GM19043 (cell line): ENCODE measurements around the gene RABL6.

ENCODE experiments used
- ATAC-seq: cut with Tn5 transposase; IDR thresholded peaks from one replicate; pipeline ENCODE4 v1.9.1; 2021; ENCODE audit warnings: low read depth; ENCODE audit not compliant: unreplicated experiment

RABL6 gene

DNA sequence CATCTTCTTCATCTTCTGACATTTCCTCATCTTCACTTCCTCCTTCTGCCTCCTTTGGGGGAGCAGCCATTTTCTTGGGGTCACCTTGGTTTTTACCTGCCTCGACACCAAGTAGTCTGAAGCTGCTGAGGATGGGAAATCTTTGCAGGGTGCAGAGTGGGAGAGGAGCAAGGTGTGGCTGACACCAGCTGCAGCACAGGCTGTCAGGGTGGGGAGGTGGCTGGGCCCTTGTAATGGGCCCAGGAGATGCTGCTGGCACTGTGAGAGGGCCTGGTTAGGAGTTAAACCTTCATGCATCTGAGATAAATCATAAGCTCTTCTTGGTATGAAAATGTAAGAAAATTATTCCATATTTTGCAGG lies 7.7 kb downstream of the RABL6 start:
- no peak for ATAC-seq

DNA sequence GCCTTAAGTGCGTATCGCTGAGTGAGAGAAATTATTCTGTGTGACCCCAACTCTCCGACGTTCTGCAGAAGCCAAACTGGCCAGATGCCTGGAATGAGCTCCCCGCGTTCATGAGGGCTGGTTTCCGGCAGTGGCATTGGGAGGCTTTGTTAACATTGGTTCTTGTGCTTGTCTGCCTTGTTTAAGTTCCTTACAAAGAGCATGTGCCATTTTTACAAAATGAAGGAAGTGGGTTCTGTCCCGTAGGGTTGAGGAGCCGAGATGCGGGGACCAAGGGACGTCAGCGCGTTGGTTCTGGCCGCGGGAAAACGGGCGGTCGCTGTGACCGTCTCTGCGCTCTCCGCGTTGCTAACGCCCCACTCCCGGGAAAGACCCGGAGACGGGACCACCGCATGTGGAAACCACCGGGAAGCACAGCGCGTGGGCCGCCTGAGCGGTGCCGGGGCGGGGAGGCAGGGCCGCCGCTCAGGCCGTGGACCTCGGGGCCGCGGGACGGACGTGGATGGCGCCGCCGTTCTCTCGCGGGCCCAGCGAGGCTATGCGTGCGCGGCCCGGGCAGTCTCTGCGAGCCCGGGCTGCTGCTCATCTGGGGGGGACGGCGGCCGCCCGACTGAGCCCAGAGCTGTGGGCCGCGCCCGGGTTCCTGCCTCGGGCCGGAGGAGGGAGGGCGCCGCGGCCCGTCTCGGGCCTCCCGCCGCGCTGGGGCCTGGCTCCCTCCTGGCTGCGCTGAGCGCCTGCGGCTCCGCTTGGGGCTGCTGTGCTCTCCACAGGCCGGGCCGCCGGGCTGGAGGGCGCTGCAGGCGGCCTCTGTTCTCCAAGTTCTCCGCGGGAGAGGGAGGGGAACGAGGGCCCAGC lies 13.4 kb downstream of the RABL6 start:
- ATAC-seq: no peak

DNA sequence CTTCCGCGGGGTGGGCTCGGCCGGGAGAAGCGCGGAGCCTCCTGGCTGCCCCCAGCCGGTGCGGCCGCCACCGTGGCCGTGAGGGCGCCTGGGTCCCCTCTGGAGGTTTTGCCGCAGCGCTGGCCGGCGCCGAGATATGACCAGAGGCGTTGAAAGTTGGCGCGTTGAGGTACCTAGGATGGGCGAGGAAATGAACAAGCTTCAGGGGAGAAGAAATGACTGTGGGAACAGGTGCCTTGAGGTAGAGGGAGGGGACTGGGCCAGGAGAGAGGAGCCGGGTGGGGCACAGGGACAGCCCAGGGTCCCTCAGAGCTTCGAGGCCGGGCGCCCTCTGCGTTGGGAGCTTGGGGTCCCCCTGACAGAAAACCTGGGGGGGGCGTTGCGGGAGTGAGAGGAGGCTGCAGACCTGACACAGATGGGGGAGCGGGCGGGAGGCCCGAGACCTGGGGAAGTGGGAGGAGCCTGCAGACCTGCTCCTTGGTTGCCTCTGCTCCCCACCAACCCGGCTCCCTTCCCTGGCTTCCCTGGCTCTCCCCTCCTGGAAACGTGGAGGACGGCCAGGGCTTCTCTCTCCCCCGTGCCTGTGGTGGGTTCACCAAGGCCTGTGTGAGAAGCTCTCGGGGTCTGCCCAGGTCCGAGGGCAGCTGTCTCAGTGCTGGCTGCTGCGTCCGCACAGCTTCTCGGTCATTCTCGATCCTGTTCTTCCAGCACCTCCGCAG lies 14.2 kb downstream of the RABL6 start:
- no peak for ATAC-seq

DNA sequence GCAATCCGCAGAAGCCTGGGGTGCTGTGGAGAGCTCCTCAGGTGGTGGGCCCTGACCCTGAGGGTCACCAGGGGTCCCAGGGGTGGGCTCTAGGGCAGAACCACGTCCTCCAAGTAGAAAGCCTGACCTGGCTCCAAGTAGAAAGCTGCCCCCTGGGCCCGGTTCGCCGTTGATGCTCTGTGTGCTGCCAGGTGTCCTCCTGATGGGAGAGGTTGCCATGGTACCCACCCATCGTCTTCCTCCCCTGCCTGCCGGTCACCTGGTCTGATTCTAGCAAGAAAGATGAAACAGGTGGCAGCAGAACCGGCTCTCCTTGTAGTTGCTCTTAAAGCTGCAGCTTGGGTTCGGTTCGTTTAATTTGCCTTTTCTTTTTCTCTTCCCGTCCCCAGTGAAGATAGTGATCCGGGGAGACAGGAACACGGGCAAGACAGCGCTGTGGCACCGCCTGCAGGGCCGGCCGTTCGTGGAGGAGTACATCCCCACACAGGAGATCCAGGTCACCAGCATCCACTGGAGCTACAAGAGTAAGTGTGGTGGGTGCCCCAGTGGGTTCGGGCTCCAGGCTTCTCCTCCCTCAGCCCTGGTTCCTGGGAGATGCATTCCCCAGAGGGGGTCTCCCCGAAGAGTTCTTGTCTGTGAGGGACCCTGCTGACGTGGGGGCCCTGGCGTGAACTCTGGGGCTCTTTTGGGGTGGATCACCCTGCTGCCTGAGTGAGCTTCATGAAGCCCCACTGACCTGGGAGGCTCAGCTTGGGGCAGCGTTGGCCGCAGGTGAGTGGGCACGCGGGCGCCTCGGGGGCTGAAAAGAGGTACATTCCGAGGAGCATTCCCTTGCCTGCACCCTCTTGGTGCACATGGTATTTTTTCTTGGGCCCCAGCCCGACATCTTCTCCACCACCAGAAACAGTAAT lies 15.6 kb downstream of the RABL6 start:
- ATAC-seq: no peak

DNA sequence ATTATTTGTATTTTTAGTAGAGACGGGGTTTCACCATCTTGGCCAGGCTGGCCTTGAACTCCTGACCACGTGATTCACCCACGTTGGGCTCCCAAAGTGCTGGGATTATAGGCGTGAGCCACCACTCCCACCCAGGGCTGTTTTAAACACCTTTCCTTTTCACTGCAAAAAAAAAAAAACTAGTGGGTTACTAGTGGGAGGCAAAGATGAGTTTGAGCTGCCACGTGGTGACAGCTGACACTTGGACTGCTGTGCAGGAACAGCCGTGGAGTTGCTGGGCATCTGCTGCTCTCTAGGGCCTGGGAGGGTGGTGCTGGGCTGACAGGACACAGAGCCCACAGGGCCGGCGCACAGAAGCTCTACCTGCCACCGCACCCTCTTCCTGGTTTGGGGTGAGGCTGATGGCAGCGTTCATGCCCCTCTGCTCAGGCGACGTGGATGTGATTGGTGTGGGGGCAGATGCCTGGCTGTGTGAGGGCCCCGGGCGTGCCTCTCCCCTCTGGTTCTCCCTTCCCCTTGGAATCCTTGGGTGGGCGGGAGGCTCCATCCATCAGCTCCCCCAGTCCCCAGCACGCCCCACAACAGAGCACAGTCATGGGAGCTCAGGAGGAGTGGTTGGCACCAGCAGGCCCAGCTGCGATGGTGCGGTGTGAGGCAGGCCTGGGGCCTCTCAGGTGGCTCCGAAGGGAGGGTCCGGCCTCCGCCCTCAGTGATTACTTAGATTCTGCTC lies 16.9 kb downstream of the RABL6 start:
- no peak for ATAC-seq

DNA sequence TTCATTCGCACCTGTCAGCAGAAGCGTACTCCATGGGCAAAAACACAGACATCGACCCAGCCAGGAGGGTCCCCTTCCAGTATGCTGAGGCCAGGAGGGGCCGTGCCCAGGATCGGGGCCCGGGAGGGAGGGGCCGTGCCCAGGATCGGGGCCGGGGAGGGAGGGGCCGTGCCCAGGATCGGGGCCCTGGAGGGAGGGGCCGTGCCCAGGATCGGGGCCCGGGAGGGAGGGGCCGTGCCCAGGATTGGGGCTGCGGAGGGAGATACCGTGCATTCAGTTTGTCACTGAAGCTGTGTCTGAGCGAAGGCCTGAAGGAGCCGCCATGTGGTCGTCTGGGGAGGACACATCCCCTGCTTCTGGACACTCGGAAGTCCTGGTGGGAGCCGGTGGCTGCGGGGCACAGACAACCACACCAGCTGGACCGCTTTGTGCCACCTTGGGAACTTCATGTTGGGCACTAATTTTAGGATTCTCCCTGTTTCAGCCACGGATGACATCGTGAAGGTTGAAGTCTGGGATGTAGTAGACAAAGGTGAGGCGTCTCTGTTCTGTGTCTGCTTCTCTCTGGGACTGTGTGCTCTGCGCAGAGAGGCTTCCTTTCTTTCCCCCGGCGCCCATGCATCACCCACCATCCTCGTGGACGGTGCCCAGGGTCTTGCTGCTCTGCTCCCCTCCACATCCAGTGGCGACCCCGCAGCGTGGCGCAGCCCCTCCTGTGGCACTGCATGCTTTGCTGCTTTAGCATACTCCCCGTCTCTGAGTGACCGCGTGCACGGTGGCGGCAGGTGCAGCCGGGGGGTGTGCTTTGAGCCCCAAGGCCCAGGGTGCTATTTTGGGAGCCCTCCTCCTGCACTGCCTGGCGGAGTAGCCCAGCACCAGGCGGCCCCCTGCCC lies 17.8 kb downstream of the RABL6 start:
- ATAC-seq: no peak

DNA sequence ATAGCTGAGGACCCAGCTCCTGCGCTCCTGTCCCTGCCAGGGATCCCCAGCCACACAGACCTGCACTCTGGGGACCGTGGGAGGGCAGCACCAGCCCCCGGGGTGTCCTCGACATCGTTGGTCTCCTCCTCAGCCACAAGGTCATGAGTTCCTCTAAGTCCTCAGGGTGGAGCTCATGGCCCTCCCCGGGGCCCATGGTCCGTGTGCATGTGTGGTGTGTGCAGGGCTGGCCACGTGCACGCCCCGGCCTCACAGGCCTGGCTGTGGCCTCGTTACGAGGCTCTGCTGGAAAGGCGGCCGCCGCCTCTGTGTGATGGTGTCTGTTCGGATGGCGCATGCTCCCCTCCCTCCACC lies 18.4 kb downstream of the RABL6 start:
- no peak for ATAC-seq

DNA sequence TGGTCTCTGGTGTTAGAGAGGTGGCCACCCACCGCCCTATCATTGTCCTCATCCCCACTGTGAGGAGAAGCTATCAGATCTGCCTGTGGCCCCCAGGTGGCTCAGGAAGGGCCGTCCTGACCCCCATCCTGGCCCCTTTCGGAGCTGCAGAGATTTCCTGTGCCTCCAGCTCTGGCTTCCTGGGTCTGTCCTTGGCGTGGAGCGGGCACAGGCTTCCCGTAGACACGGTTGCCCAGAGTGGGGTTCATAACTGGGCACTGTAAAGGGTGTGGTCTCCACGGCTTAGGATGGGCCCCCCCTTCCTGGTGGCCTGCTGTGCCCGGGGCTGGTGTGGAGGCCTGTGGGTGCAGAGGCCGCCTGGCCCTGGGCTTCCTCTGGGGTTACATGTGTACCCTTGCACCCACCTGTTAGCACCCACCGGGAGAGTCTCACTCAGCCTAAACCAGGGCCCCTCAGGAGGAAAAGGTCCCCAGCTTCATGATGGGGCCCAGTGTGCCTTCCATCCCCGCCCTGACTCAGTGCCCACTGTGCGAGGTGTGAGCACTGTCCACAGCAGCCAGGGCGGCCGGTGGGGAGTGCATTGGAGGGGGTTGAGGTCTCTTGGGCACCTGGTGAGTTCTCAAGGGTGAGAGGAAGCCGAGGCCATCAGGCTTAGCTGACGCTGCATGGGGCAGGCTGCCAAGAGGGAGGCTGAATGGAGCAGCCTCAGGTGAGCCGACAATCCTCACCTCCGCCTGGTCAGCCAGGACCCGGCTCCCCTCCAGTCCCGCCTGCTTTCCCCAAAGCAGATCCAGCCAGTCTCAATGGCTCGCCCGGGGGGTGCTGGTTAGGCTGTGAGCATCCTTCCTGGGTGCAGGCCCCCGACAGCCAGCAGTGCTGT lies 19.2 kb downstream of the RABL6 start:
- ATAC-seq: no peak

DNA sequence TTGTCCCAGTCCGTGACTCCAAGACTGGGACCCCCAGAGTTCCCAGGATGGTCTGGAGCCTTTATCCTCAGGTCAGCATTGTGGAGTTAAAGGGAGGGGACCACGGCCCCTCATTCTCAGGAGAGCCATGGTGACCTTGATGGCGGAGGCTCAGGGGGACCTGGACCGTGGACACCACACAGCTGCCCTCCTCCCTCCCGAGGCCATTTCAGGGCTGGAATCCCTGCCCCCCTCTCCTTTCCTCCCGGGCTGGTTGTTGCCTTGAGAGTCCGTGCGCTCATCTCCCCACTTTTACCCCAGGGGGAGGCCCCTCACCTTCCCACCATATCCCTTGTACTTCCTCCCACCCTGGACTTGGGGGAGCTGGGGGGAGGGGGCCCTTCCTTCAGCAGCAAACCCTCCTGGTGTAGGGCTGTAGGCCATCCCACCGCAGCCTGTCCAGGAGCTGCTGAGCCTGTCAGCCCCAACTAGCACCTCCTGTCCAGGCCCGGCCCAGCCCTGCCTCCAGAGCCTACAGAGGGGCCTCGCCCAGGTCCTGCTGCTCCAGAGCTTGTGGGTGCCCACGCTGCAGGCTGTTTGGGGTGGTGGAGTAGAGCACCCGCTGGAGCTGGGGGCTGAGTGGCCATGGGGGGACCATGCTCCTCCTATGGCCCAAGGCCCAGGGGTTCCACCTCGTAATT lies 20.2 kb downstream of the RABL6 start:
- ATAC-seq: no peak

DNA sequence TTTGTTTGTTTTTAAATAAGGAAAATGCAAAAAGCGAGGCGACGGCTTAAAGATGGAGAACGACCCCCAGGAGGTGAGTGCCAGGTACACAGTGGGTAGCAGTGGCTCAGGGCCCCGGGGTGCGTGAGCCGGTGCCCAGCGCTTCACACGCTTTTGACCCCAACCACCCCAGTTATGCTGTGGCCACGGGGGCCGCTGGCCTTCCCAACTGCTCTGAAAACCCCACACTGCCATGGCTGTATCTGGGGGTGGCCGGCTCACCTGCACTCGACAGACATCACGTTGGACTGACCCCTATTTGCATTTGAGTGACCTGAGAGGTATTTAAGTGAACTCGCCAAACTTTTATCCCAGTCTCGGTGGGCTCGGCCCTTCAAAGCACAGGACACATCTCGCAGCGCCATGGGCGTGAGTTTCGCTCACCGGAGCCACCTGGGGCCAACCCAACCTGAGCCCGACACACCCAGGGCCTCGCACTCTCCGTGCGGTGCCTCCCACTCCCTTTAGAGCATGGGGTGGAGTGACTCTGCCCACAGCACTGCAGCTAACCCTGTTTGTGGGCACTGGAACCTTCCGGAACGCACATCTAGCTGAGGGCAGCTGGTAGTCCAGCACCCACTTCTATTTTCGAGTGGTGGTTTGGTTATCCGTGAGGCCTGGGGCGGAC lies 20.9 kb downstream of the RABL6 start:
- ATAC-seq: no peak

DNA sequence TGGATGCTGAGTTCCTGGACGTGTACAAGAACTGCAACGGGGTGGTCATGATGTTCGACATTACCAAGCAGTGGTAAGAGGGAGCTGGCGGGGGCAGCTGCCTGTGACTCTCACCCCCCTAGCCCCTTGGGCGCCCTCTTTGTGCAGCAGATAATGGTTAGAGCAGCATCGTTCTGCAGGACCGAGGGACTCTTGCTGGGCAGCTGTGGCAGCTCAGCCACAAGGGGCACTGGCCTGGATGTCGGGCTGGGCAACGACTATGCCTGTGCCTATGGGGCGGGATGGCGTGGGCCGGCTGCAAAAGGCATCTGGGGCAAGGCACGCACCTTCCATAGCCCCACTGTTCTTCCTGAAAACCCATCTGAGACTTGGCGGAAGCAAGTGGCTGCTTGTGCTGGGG lies 21.7 kb downstream of the RABL6 start:
- no peak for ATAC-seq

DNA sequence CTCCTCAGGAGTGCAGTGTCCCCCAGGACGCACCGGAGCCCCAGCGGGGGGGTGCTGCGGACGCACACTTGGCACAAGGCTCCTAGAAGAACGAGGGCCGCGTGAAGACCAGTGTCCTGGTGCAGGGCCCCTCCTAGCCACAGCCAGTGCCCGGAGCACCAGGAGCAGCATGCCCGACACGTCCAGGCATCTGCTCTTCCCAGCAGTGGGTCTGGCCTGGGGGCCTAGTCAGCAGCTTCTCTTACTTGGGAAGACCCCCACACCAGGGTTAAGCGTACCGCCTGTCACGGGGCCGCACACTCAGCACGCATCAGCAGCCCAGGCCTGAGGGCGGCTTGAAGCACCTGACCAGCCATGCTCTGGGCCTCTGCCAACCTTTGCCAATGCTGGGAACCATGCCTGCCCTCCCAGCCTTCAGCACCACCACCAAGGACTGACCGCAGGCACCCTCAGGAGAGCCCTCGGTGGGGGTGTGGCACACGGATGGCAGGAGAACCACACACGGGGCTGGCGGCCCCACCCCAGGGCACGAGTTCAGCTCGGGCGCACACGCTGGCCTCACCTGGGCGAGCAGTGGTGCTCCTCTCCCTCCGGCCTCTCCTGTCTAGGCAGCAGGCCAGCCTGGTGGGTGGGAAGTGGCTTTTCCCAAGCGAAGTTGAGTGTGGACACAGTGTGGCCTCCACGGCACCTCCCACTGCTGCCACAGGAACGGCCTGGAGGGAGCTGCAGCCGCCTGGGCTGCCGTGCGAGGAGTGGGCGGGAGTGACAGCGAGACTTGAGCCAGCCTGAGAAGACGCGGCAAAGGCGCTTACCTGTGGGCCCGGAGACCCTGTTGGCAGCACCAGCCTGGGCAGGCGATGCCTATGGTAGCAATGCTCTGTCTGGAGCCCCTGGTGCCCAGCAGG lies 22.5 kb downstream of the RABL6 start:
- no peak for ATAC-seq

DNA sequence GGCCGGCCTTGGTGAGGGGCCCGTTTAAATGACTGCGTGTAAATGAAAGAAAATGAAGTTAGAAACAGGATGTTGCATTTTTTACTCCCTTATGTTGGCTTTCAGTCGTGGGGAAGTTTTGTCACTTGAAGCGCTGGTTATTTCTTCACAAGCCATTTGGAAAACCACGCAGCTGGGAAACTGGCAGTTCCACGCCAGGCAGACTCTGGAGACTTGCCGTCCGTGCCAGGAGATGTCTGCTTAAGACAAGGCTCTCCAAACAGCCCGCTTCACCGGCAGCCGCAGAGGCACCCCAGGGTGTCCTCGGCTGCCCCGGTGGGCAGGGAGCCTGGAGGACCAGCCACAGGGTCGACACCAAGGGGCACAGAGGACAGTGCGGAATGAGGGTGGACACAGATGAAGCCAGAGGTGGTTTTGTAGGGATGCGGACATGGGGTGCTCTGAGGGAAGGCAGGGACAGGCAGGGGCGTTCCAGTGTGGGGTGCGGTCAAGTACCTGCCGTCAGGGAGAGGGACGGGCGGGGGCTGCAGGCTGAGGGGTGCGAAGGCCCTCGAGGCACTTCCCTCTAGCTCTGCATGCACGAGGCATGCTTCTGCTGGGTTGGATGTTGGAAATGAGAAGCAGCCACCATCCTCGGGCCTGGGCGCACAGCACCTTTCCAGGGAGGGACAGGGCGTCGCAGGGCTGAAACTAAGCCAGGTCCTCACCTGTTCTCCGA lies 23.4 kb downstream of the RABL6 start:
- ATAC-seq: no peak

DNA sequence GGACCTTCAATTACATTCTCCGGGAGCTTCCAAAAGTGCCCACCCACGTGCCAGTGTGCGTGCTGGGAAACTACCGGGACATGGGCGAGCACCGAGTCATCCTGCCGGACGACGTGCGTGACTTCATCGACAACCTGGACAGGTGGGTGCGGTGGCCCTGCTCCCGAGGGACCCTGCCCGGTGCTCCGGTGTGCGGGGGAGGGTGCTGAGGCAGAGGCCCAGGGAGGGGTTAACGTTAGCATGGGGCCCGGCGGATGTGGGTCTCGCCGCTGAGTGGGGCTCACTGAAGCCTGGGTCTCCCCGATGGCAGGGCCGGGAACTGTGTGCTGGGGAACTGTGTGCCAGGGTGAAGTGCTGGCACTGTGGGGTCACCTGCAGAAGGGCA lies 24.0 kb downstream of the RABL6 start:
- no peak for ATAC-seq

DNA sequence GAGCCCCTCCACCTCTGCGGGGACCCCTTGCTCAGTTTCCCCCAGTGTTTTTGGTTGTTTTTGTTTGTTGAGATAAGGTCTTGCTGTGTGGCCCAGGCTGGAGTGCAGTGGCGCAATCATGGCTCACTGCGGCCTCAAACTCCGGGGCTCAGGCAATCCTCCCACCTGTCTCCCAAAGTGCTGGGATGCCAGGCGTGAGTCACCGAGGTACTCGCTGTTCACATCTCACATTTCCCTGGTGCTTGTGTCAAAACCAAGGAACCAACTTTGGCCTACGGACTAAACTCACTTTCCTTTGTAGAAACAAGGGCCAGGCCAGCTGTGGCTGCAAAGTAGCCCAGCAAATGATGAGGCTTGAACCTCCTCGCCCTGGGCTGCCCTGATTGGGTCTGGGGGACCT lies 24.8 kb downstream of the RABL6 start:
- no peak for ATAC-seq
